HG03108 (cell line): ENCODE data around the gene SIRT3.
A peak's percentile ranks its signal among the peaks of the same experiment; 100 is the strongest.

Source experiments
- ATAC-seq: cut with Tn5 transposase; IDR thresholded peaks from one replicate; pipeline ENCODE4 v1.9.1; 2021; ENCODE audit warnings: moderate library complexity; ENCODE audit not compliant: unreplicated experiment

Gene SIRT3

DNA sequence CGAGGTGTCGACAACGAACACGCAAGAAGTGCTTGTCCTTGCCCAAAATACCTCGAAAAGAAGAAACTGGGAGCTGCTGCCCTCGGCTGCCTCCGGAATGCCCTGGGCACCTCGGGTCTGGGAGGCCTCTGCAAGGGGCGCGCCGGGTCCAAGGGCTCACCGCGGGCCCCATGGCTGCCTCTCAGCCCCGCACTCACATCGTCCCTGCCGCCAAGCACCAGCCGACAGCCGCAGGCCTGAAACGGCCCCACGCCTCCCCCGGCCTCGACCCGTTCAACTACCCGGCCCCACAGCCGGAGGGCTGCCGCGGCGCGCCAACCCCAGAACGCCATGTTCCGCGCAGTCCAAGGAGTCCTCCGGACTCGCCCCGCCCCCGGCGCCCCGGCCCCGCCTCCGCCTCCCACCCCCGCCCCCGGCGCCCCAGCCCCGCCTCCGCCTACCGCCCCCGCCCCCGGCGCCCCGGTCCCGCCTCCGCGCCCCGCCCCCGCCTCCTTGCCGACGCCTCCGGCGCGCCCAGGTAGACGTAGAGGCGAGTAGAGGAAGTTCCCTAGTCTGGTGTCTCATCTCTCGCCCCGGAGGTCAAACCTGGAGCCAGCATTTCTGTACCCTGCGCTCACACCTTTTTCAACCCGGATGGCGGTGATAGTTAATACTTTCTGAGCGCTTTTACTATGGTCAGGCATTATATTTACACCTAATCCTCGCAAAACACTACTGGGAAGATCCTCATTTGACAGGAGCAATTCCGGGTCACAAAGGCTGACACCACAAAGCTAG is at the start of gene SIRT3:
TSS of gene SIRT3 (minus strand) at position 346 of the 777 bp plus-strand sequence. CDS start at position 332, 14 bp downstream.
- peak; percentile 71 for ATAC-seq

DNA sequence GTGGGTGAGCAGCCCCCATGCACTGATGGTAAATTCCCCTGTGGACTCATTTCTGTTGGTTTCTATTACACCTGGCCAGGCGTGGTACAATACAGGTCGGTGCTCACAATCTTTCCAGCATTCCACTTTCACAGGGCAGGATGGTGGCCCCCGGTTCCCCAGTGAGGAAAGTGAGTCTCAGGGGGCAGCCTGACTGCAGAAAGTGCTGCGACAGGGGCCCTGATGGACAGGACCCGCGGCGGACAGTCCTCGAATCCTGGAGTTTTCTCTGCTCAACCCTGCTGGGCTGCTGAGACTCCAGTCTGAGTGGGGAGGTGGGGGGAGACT is 49.7 kb upstream of the SIRT3 start:
- no peak for ATAC-seq

DNA sequence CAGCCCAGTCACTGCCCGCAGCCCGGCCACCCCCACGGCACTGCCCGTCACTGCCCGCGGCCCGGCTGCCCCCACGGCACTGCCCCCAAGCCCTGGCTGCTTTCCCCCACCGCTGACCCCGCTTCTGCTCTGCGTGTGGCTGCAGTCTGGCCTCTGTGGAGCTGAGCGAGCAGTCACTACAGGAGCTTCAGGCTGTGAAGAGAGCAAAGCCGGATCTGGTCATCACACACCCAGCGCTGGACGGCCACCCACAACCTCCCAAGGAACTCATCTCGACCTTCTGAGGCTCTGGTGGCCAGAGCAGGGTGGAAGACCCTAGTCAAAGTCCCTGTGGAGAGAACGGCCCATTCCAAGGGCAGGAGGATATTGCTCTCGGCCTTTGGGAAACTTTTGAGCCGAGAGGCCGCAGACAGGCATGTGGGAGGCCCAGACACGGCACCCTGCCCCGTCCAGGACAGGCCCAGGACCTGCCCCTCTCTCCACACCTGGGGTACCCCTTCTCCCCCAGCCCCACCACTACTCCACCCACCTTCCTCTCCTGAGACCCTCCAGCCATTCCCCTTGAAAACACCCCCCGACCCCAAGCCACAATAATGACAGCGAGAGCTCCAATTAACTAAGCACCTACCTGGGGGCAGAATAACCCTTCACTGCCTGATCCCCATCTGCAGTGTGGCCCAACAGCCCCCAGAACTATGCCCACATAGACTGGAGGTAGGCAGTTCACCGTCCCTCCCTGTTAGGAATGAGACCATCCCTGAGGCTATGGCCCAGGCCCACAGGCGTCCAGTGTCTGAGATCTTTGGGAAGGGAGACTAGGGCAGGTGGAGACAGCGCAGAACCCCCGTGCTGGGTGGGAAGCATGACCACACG is 49.1 kb upstream of the SIRT3 start:
- ATAC-seq: no peak

DNA sequence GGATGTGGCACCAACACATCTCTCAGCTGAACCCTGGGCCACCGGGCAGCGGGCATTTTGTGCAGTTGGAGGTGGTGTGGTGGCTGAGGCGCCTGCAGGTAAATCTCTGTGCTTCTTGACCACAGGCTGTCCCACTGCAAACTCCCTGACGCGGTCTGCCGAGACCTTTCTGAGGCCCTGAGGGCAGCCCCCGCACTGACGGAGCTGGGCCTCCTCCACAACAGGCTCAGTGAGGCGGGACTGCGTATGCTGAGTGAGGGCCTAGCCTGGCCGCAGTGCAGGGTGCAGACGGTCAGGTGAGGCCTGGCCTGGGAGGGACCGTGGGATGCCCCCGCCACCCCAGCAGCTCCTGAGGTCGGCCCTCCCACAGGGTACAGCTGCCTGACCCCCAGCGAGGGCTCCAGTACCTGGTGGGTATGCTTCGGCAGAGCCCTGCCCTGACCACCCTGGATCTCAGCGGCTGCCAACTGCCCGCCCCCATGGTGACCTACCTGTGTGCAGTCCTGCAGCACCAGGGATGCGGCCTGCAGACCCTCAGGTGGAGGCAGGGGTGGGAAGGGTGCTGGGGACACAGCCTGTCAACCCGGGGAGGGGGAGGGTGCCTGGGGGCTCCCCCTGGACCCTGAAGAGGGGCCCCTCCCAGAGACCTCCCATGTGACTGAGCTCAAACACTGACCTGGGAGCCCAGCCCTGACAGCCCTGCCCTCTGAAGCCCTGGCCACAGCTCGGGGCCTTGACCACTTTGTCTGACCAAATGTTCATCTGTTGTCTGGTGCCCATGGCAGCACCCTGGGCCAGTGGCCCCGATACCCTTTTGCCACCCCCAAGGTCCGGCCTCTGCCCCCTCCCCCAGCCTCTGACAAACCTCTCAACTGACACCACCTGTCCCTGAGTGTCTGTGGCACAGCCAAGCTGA is 48.2 kb upstream of the SIRT3 start:
- no peak for ATAC-seq

DNA sequence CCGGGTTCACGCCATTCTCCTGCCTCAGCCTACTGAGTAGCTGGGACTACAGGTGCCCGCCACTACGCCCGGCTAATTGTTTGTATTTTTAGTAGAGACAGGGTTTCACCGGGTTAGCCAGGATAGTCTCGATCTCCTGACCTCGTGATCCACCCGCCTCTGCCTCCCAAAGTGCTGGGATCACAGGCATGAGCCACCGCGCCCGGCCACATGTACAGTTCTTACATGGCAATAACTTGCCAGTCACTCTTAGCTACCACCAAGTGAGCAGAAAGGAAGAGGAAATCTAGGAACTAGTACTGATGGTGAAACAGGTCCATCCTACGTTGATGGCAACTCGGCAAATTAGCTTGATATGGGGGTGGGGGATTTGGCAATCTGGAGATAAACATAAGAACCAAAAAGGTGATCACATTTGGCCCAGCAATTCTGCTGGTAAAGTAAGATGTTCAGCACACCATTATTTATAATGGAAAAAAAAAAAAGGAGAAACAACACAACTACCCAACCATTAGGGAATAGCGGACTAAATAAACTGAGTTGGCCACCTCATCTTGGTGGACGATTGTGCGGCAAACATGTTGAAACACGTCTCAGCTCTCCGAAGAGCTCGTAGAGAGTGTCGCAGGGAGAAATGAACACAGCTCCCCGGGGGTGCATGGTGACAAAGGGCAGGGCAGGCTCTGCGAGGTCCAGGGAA is 47.4 kb upstream of the SIRT3 start:
- ATAC-seq: no peak

DNA sequence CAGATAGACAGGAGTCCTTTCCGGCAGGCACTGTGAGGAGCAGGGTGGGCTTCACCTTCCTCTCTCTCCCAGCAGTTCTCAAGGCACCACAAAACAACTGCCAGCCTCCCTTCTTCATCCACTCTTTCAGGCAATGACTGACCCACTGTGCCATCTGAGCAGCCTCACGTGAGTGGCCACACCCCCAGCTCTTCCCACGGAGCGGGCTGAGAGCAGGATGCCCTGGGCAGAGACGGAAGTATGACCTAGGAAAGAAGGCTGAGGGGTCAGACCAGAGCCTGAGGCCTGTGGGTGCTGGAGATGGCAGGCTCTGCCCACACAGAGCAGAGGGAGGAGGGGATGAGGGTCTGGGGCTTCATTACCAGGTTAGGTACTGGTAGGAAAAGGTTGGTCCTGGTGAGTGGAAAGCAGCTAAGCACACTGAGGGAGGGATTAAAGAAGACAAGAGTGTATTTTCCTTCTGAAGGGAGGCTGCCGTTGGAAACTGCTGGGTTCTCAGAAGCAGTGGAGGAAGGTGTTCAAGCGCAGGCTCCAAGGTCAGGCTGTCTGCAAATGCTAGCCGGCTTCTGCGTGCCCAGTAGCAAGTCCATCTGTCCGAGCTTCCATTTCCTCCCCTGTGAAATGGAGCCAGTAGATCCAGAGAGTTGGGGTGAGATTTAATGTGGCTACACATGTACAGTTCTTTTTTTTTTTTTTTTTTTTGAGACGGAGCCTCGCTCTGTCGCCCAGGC is 46.7 kb upstream of the SIRT3 start:
- ATAC-seq: no peak

DNA sequence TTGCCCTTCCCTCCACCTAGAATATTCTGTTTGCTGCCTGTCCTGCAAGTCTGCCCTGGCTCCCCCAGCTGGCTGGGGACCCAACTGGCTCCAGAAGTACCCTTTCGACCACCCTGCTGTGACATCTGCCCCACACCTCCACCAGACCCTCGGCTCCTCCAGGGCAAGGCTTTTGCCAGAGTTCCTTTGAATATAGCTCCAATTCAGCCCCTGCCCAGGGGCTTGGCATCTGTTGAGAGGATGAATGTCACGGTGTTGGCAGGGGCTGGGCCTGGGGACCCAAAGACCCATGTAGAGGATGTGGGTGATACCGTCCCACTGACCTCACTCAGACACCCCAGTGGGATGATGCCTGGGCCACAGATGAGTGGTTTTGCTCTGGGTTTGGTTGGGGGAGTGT is 46.0 kb upstream of the SIRT3 start:
- no peak for ATAC-seq

DNA sequence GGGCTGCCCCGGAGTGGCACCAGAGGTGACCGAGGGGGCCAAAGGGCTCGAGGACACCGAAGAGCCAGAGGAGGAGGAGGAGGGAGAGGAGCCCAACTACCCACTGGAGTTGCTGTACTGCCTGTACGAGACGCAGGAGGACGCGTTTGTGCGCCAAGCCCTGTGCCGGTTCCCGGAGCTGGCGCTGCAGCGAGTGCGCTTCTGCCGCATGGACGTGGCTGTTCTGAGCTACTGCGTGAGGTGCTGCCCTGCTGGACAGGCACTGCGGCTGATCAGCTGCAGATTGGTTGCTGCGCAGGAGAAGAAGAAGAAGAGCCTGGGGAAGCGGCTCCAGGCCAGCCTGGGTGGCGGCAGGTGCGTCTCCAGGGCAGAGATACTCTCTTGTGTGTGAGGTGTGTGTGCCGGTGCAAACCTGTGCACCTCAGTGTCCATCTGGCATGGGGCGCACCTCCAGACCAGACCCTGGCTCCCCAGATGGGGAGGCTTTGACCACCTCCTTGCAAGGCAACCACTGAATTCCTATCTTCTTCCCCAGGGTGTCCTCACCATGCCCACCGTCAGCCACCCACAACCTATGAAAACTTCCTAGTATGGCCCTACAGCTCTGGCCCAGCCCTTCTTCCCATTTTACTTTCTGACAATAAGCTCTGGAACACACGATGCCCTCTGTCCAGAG is 45.5 kb upstream of the SIRT3 start:
- ATAC-seq: no peak

DNA sequence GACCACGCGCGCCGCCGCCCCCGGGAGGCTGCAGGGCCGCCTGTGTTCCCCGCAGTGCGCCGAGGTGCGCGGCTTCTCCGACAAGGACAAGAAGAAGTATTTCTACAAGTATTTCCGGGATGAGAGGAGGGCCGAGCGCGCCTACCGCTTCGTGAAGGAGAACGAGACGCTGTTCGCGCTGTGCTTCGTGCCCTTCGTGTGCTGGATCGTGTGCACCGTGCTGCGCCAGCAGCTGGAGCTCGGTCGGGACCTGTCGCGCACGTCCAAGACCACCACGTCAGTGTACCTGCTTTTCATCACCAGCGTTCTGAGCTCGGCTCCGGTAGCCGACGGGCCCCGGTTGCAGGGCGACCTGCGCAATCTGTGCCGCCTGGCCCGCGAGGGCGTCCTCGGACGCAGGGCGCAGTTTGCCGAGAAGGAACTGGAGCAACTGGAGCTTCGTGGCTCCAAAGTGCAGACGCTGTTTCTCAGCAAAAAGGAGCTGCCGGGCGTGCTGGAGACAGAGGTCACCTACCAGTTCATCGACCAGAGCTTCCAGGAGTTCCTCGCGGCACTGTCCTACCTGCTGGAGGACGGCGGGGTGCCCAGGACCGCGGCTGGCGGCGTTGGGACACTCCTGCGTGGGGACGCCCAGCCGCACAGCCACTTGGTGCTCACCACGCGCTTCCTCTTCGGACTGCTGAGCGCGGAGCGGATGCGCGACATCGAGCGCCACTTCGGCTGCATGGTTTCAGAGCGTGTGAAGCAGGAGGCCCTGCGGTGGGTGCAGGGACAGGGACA is 44.8 kb upstream of the SIRT3 start:
- no peak for ATAC-seq

DNA sequence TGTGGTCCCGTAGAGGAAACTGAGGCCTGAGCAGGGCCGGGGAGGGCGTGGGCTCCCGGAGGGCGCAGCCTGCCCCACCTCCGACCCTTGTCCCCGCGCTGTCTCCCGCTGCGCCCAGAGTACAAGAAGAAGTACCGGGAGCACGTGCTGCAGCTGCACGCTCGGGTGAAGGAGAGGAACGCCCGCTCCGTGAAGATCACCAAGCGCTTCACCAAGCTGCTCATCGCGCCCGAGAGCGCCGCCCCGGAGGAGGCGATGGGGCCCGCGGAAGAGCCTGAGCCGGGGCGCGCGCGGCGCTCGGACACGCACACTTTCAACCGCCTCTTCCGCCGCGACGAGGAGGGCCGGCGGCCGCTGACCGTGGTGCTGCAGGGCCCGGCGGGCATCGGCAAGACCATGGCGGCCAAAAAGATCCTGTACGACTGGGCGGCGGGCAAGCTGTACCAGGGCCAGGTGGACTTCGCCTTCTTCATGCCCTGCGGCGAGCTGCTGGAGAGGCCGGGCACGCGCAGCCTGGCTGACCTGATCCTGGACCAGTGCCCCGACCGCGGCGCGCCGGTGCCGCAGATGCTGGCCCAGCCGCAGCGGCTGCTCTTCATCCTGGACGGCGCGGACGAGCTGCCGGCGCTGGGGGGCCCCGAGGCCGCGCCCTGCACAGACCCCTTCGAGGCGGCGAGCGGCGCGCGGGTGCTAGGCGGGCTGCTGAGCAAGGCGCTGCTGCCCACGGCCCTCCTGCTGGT is 44.0 kb upstream of the SIRT3 start:
- no peak for ATAC-seq

DNA sequence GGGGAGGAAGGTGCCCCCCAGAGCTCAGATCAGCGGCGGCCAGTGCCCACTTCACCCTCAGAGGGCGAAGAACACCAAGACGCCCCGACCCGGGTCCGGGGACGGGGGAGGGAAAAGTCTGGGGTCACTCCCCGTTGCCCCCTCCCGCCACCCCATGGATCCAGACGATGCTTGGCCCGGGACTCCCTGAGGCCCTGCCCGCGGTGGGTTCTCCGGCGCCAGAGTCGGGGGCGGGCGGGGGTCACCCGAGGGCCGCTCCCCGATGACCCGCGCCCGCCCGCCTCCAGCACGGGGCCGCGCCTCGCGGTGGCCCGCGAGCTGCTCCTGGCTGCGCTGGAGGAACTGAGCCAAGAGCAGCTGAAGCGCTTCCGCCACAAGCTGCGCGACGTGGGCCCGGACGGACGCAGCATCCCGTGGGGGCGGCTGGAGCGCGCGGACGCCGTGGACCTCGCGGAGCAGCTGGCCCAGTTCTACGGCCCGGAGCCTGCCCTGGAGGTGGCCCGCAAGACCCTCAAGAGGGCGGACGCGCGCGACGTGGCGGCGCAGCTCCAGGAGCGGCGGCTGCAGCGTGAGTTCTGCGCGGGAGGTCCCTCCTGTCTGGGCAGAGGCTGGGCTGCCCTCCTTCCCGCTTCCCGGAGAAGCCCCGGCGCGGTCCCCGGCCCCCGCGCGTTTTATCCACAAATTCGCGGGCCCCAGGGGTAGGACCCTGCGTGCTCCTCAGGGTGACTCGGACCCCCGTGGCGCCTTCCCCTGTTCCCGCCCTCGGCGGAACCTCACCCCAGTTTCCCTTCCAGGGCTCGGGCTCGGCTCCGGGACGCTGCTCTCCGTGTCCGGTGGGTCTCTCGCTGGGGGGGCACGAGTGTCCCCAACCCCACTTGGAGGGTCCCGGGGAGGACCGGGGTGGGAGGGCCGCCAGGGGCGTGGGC is 43.2 kb upstream of the SIRT3 start:
- no peak for ATAC-seq

DNA sequence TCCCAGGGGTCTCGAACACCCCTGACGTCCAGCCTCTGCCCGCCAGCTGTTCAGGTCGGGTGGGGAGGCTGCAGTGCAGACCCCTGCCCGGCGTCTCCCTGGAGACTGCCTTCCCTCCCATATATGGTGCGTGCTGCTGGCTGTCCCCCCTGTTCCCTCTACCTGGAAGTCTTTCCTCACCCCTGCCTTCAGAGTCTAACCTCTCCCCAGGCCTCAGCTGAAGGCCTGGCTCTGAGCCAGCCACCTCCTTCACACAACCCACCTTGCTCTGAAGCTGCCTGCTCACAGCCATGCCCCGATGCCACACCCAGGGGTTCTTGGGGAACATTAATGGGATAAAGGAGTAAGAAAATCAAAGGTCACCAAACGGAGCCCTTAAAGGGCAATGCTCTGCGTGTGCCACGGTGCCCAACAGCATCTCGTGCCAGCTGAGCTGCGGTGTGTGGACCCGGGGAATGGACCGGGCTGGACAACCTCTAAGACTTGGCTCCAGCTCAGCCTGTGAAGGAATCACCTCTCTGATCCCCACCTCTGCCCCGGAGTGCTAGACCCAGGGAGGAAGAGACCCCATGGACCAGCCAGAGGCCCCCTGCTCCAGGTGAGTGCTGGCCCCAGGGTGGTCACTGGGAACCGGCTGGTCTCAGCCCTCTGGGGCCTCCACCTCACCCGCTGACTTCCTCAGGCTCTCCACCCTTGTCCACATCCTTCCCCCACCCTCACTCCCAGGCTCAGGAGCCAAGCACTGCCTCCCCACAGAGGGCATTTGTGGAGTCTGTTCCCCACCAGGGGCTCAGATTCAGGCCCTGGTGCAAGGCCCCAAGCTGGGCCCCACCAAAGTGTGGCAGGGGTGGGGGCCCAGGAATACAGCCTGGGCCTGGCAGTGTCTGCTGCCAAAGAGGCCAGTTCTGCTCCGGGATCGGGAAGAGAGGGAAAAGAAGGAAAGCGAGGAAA is 42.1 kb upstream of the SIRT3 start, which contains the start of gene NLRP6:
TSS of gene NLRP6 (plus strand) at position 407 of the 951 bp plus-strand sequence. CDS start at position 570, 163 bp downstream.
- ATAC-seq: no peak

DNA sequence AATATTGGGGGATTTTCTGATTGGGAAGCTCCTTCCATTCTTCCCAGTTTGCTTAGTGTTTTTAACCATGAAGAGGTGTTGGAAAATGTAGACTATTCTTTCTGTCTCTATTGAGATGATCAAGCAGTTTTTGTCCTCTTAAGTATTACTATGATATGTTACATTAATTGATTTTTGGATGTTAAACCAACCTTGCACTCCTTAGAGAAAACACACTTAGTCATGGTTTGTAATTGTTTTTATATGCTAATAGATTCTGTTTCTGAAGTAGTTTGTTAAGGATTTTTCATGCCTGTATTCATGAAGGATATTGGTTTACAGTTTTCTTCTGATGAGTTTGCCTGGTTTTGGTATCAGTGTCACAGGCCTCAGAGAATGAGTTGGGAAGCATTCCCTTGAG is 40.1 kb upstream of the SIRT3 start:
- no peak for ATAC-seq

DNA sequence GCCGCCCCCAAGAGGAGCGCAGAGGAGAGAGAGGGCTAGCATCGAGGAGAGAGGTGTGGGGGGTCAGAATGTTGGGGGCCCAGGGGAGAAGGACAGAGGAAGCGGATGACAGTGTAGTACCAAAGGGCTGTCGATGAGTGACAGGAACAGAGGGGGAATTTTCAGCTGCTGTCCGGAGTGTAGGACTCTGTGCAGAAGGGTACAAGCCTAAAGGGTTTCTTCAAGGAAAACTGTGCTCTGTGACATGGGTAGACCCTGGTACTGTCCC is 36.7 kb upstream of the SIRT3 start:
- ATAC-seq: no peak

DNA sequence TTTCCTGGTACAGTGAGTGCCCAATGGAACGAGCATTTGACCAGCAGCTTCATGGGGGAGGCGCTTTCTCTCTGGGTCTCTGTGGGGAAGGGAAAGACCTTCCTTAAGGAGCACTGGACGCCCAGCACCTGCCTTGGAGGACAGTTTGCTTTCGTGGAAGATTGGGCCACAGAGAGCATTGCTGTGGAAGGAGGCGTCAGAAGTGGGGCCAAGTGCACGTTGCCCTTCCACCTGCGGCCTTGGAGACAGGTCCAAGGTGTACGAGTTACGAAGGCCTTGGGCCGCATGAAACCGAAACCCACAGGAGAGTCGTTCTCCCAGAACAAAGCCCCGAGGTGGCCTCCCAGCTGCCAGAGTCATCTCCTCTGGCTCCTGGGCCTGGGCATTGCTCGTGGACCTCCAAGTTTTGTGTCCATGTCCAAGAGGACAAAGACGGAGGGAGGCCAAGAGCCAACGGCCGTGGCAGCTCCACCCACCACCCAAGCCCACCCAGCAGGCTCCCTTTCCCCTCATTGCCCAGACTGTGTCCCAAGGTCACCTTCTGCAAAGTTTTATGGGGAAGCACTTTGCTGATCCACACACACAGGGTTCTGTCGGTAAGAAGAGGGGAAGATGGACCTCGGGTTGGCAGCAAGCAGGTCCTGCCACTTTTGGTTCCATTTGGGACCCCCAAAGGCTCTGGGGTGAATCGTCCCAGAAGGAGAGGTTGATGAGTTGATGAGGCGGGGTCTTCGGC is 36.2 kb upstream of the SIRT3 start:
- no peak for ATAC-seq
